CD14-positive monocyte (primary cell): ENCODE data around the gene AHSA1. TPM values are rescaled to one million over a fixed set of nuclear protein-coding genes. Genes with fewer than 3 reads are reported as not detected.

ENCODE experiments used
- DNase-seq, 3 donors: peaks; one replicate each; pipeline ENCODE4 v3.0.0-alpha.2; 2011 to 2022
- H2AFZ ChIP-seq: 2 replicates; pipeline ENCODE4 v1.6.0; 2012; ENCODE audit warnings: mild to moderate bottlenecking, low read depth, low read length, inconsistent platforms; ENCODE audit not compliant: insufficient read depth, poor library complexity, severe bottlenecking
- H3K27ac ChIP-seq, 2 donors: 1 replicate in 1 of 2; 2 replicates in 1 of 2; pipeline ENCODE4 v1.5.1; 2012 to 2013; ENCODE audit warnings: low read length in 2 of 2, control low read depth in 1 of 2, inconsistent platforms in 1 of 2, low read depth in 1 of 2, mild to moderate bottlenecking in 1 of 2
- H3K27me3 ChIP-seq, 2 donors: one replicate each; pipeline versions ENCODE4 v1.6.0 to v1.6.1; 2011 to 2013; ENCODE audit warnings: low read length in 2 of 2; ENCODE audit not compliant: control insufficient read depth in 2 of 2, insufficient read depth in 2 of 2
- H3K36me3 ChIP-seq, 2 donors: replicated peaks in 1 of 2; 1 replicate in 1 of 2; 2 replicates in 1 of 2; pipeline versions ENCODE4 v1.5.1 to v1.6.1; 2012 to 2013; ENCODE audit warnings: low read length in 2 of 2, control low read depth in 1 of 2, inconsistent platforms in 1 of 2, mild to moderate bottlenecking in 1 of 2; ENCODE audit not compliant: insufficient read depth in 2 of 2, control insufficient read depth in 1 of 2
- H3K4me1 ChIP-seq, 2 donors: 1 replicate in 1 of 2; 2 replicates in 1 of 2; pipeline versions ENCODE4 v1.5.1 to v1.6.1; 2012 to 2013; ENCODE audit warnings: low read length in 2 of 2, control low read depth in 1 of 2, inconsistent platforms in 1 of 2, mild to moderate bottlenecking in 1 of 2, moderate library complexity in 1 of 2; ENCODE audit not compliant: insufficient read depth in 2 of 2, control insufficient read depth in 1 of 2
- H3K4me2 ChIP-seq: replicated peaks from 2 replicates; pipeline ENCODE3; 2012; ENCODE audit warnings: low read length, moderate library complexity, mild to moderate bottlenecking; ENCODE audit not compliant: poor library complexity, severe bottlenecking; ENCODE audit errors: extremely low read depth
- H3K4me3 ChIP-seq, 3 experiments: fragments of 200-600 bp in 1 of 3; sonication (generic) in 1 of 3; replicated peaks in 1 of 3; 1 replicate in 2 of 3; 2 replicates in 1 of 3; pipeline ENCODE4 v1.5.1; 2011 to 2013; ENCODE audit warnings: low read length in 3 of 3, mild to moderate bottlenecking in 3 of 3, control low read depth in 2 of 3, low read depth in 2 of 3, inconsistent platforms in 1 of 3, moderate library complexity in 1 of 3
- H3K79me2 ChIP-seq: 2 replicates; pipeline ENCODE4 v1.6.0; 2012; ENCODE audit warnings: mild to moderate bottlenecking, control low read depth, inconsistent platforms, low read length, moderate library complexity; ENCODE audit not compliant: insufficient read depth
- H3K9ac ChIP-seq: 2 replicates; pipeline ENCODE4 v1.6.0; 2017; ENCODE audit warnings: low read length, mild to moderate bottlenecking; ENCODE audit not compliant: insufficient read depth, poor library complexity, severe bottlenecking
- H3K9me3 ChIP-seq, 2 donors: replicated peaks in 1 of 2; 1 replicate in 1 of 2; 2 replicates in 1 of 2; pipeline versions ENCODE4 v1.5.1 to v1.6.1; 2012 to 2013; ENCODE audit warnings: low read length in 2 of 2, control low read depth in 1 of 2; ENCODE audit not compliant: control insufficient read depth in 1 of 2, insufficient read depth in 1 of 2
- H4K20me1 ChIP-seq: 2 replicates; pipeline ENCODE4 v1.6.0; 2012; ENCODE audit warnings: mild to moderate bottlenecking, low read length, control low read depth, moderate library complexity; ENCODE audit not compliant: insufficient read depth
- H3K27ac Mint-ChIP-seq, 7 donors: one replicate each; pipeline ENCODE4 v1.8.0; 2020; ENCODE audit warnings: mild to moderate bottlenecking in 7 of 7, mixed read lengths in 7 of 7, moderate library complexity in 6 of 7, inconsistent platforms in 2 of 7
- H3K27me3 Mint-ChIP-seq, 3 donors: one replicate each; pipeline ENCODE4 v1.8.0; 2021 to 2022; ENCODE audit warnings: low read depth in 3 of 3, mild to moderate bottlenecking in 3 of 3, mixed read lengths in 3 of 3, moderate library complexity in 3 of 3, inconsistent platforms in 1 of 3
- H3K36me3 Mint-ChIP-seq, 2 donors: one replicate each; pipeline ENCODE4 v1.8.0; 2020; ENCODE audit warnings: mixed read lengths in 2 of 2, inconsistent platforms in 1 of 2, mild to moderate bottlenecking in 1 of 2
- H3K4me1 Mint-ChIP-seq: one replicate; pipeline ENCODE4 v1.8.0; 2020; ENCODE audit warnings: mild to moderate bottlenecking, mixed read lengths
- H3K4me3 Mint-ChIP-seq, 2 donors: one replicate each; pipeline ENCODE4 v1.8.0; 2020; ENCODE audit warnings: mild to moderate bottlenecking in 2 of 2, mixed read lengths in 2 of 2, moderate library complexity in 1 of 2
- H3K9me3 Mint-ChIP-seq, 7 donors: one replicate each; pipeline ENCODE4 v1.8.0; 2020 to 2022; ENCODE audit warnings: mixed read lengths in 7 of 7, mild to moderate bottlenecking in 6 of 7, moderate library complexity in 6 of 7, inconsistent platforms in 2 of 7
- WGBS: methylation state at CpG from one replicate; pipeline ENCODE4 v1.1.5; 2013; ENCODE audit warnings: missing lambda C conversion rate; ENCODE audit not compliant: insufficient coverage; 5-methylcytosine and 5-hydroxymethylcytosine counted together
- intact Hi-C, 2 donors: fragments of 100-400 bp; cut with micrococcal nuclease; formaldehyde crosslinking; loops; one replicate each; pipeline versions ENCODE4 v1.15.0 to v1.15.1; 2023
- polyA plus RNA-seq, 3 donors: library from polyadenylated mRNA; depleted of rRNA in 1 of 3; unstranded in 2 of 3; stranded (reverse) in 1 of 3; fragments of 300-500 nt in 2 of 3; fragments of >200 nt in 1 of 3; fragmentation: Illumina TruSeq in 2 of 3; gene quantifications; 1 replicate in 2 of 3; 2 replicates in 1 of 3; pipeline ENCODE4 v1.2.3, GENCODE V29; 2012 to 2021
- TF ChIP-seq, protein P1 (sequence below): fragments of 200-600 bp; IDR thresholded peaks from one replicate; pipeline ENCODE4 v1.8.0; 2022; ENCODE audit warnings: antibody characterized with exemption, mild to moderate bottlenecking

Gene AHSA1
- polyA plus RNA-seq, 3 donors = 59.5 to 72.5 (median 71.5) TPM

DNA sequence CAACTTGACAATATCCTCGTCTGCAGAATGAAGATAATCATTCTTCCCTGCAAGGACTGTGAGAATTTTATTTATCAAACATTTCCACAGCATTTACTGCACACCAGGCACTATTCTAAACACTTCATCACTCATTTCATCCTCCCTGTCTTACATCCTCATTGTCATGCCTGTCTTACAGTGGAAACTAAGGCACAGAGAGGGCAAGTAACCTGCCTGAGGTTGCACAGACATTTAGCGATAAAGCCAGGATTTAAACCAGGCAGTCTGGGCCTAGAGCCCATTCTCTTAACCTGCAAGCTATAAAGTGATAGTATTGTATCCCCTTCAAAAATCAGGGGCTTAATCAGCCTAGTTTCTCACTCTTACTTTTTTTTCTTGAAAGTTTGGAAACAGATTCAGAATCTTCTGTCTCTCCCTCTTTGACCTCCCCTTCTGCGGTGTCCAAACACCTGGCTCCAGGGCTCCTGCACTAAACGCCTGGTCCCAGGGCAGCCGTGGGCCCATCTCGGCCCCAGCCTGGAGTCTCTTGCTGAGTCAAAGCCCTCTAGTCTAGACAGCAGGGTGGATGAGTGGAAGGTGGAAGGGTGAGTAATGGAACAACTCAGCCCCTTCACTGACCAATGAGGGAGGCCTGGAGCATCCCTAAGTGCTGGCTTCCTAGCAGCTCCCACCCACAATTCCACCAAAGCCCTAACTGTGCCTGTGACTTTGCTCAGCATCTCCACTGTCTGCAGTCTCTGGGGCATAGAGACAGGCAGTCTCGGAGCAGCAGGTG is 28.2 kb downstream of the AHSA1 start:
- Mint-ChIP-seq H3K27me3 (peaks cover 0 to 2% (median 1%) of the 10 kb centered on the region in 3 donors), H3K36me3 (no peaks in the 10 kb centered on the region), H3K9me3 (no peaks in the 10 kb centered on the region), H3K27ac (no peak overlapping the region), H3K4me3 (no peak overlapping the region), H3K4me1 (no peaks in the 10 kb centered on the region)
- DNase-seq = no peak
- H3K27me3 ChIP-seq = no peaks in the 10 kb centered on the region
- no peaks in the 10 kb centered on the region for H3K4me1 ChIP-seq
- H3K9ac ChIP-seq = no peak overlapping the region
- intact Hi-C loops = no loop called here
- no peak overlapping the region for H3K4me3 ChIP-seq
- H3K9me3 ChIP-seq = no peaks in the 10 kb centered on the region
- no peak overlapping the region for H3K4me2 ChIP-seq
- H3K36me3 ChIP-seq = no peaks in the 10 kb centered on the region
- TF ChIP-seq, protein P1, sequence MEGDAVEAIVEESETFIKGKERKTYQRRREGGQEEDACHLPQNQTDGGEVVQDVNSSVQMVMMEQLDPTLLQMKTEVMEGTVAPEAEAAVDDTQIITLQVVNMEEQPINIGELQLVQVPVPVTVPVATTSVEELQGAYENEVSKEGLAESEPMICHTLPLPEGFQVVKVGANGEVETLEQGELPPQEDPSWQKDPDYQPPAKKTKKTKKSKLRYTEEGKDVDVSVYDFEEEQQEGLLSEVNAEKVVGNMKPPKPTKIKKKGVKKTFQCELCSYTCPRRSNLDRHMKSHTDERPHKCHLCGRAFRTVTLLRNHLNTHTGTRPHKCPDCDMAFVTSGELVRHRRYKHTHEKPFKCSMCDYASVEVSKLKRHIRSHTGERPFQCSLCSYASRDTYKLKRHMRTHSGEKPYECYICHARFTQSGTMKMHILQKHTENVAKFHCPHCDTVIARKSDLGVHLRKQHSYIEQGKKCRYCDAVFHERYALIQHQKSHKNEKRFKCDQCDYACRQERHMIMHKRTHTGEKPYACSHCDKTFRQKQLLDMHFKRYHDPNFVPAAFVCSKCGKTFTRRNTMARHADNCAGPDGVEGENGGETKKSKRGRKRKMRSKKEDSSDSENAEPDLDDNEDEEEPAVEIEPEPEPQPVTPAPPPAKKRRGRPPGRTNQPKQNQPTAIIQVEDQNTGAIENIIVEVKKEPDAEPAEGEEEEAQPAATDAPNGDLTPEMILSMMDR = no peak
- no peak overlapping the region for H3K27ac ChIP-seq
- no peak overlapping the region for H2AFZ ChIP-seq
- no peaks in the 10 kb centered on the region for H4K20me1 ChIP-seq
- H3K79me2 ChIP-seq = no peaks in the 10 kb centered on the region
- 91% methylated on average over 4 of the region's 7 CpGs for WGBS

DNA sequence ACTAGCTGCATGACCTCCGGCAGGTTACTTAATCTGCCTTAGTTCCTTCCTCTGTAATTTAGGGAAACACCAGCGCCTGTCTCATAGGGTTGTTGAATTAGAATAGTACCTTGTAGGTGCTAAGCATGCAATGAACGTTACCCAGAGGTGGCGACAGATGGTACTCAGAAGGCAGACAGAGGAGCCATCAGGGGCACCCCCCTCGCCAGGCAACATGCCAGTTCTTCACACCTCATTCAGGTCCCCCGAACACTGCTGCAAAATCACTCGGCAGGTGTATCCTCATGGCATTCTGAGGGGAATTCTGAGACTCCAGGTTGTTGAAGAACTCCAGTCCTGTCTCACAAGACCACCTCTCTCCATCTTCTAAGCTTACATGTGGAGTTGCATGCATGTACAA is 30.7 kb downstream of the AHSA1 start:
- intact Hi-C loops = no loop called here
- no peak overlapping the region for H3K4me2 ChIP-seq
- H3K36me3 ChIP-seq = no peaks in the 10 kb centered on the region
- H3K79me2 ChIP-seq = no peaks in the 10 kb centered on the region
- TF ChIP-seq, protein P1 = no peak
- H3K4me3 ChIP-seq = no peak overlapping the region
- no peak overlapping the region for H3K9ac ChIP-seq
- H3K27me3 Mint-ChIP-seq = peaks cover 1 to 2% (median 2%) of the 10 kb centered on the region in 3 donors
- no peak overlapping the region for H3K27ac Mint-ChIP-seq
- H4K20me1 ChIP-seq = no peaks in the 10 kb centered on the region
- H3K9me3 Mint-ChIP-seq = no peaks in the 10 kb centered on the region
- H3K27me3 ChIP-seq = no peaks in the 10 kb centered on the region
- H2AFZ ChIP-seq = no peak overlapping the region
- H3K4me3 Mint-ChIP-seq = no peak overlapping the region
- DNase-seq = no peak
- H3K36me3 Mint-ChIP-seq = no peaks in the 10 kb centered on the region
- H3K4me1 ChIP-seq = no peaks in the 10 kb centered on the region
- 100% methylated on average over 5 of the region's 7 CpGs for WGBS
- no peaks in the 10 kb centered on the region for H3K9me3 ChIP-seq
- no peak overlapping the region for H3K27ac ChIP-seq
- no peaks in the 10 kb centered on the region for H3K4me1 Mint-ChIP-seq
